Dermis blood vessel endothelial cell (primary cell): ENCODE results near the gene GNB1L. TPM values are rescaled to one million over a fixed set of nuclear protein-coding genes. Genes with fewer than 3 reads are reported as not detected.
A peak's percentile ranks its signal among the peaks of the same experiment; 100 is the strongest.

ENCODE experiments used
- DNase-seq: peaks from one replicate; pipeline ENCODE4 v3.0.0; 2010
- total RNA-seq: library from RNA; depleted of rRNA; stranded (reverse); fragments of >200 nt; gene quantifications from 2 replicates; pipeline ENCODE4 v1.2.3, GENCODE V29; 2014

GNB1L gene
- total RNA-seq, 1 donor from 2014 or later: 7.3 TPM

- DNase-seq: peak; percentile 60
These were observed 95.1 kb downstream of the GNB1L start for GRCh38 chr22:19759427-19760057.

GRCh38 chr22:19758896-19759426 is 95.7 kb downstream of the GNB1L start:
- peak; percentile 23 for DNase-seq

- DNase-seq: peak; percentile 45
These were observed 96.4 kb downstream of the GNB1L start for GRCh38 chr22:19757985-19758895.

- no peak for DNase-seq
These were observed 97.3 kb downstream of the GNB1L start for GRCh38 chr22:19757140-19757984.

- peak; percentile 67 for DNase-seq
These were observed 98.2 kb downstream of the GNB1L start for GRCh38 chr22:19756288-19757128.

GRCh38 chr22:19755722-19756287 is 98.9 kb downstream of the GNB1L start:
- no peak for DNase-seq

GRCh38 chr22:19755145-19755710 is 99.4 kb downstream of the GNB1L start:
- DNase-seq: no peak

- DNase-seq: no peak
These were observed 100.0 kb downstream of the GNB1L start for GRCh38 chr22:19754701-19755144.

GRCh38 chr22:19753996-19754700 is 100.5 kb downstream of the GNB1L start:
- no peak for DNase-seq

- no peak for DNase-seq
These were observed 101.4 kb downstream of the GNB1L start for GRCh38 chr22:19753090-19753842.

- DNase-seq: no peak
These were observed 103.0 kb downstream of the GNB1L start for GRCh38 chr22:19751497-19752245.

- DNase-seq: no peak
These were observed 103.9 kb downstream of the GNB1L start for GRCh38 chr22:19750507-19751490.

GRCh38 chr22:19749876-19750275 is 104.8 kb downstream of the GNB1L start:
- no peak for DNase-seq

- DNase-seq: no peak
These were observed 105.5 kb downstream of the GNB1L start for GRCh38 chr22:19748991-19749664.

- DNase-seq: no peak
These were observed 106.5 kb downstream of the GNB1L start for GRCh38 chr22:19748139-19748538.

- DNase-seq: no peak
These were observed 107.1 kb downstream of the GNB1L start for GRCh38 chr22:19747551-19747950.

GRCh38 chr22:19746726-19747125 is 107.9 kb downstream of the GNB1L start:
- DNase-seq: no peak
